Upper lobe of left lung (tissue), 6 donors: ENCODE measurements around the gene NFE2L1. TPM values are rescaled to one million over a fixed set of nuclear protein-coding genes. Genes with fewer than 3 reads are reported as not detected.
A peak's percentile ranks its signal among the peaks of the same experiment; 100 is the strongest.

Experiments
- ATAC-seq, 2 donors: fragments of 200-7000 bp; cut with Tn5 transposase; one replicate each; pipeline ENCODE4 v1.9.1; 2022; ENCODE audit warnings: mild to moderate bottlenecking in 2 of 2, moderate library complexity in 2 of 2; ENCODE audit not compliant: low FRiP score in 2 of 2
- DNase-seq, 2 donors: peaks; one replicate each; pipeline ENCODE4 v3.0.0-alpha.2; 2019 to 2020
- H3K27ac ChIP-seq, 4 donors: fragments of 200-600 bp; sonication (generic); one replicate each; pipeline ENCODE4 v1.5.1; 2016 to 2019
- H3K27me3 ChIP-seq, 4 donors: fragments of 200-600 bp; sonication (generic); one replicate each; pipeline ENCODE4 v1.5.1; 2017 to 2019
- H3K36me3 ChIP-seq, 4 donors: fragments of 200-600 bp; sonication (generic); one replicate each; pipeline ENCODE4 v1.5.1; 2016 to 2019
- H3K4me1 ChIP-seq, 4 donors: fragments of 200-600 bp; sonication (generic); one replicate each; pipeline ENCODE4 v1.5.1; 2018 to 2019
- H3K4me3 ChIP-seq, 4 donors: fragments of 200-600 bp; sonication (generic); one replicate each; pipeline ENCODE4 v1.5.1; 2017 to 2019; ENCODE audit warnings: mild to moderate bottlenecking in 2 of 4, moderate library complexity in 1 of 4
- H3K9me3 ChIP-seq, 4 donors: fragments of 200-600 bp; sonication (generic); one replicate each; pipeline ENCODE4 v1.5.1; 2018 to 2019
- CTCF ChIP-seq, 6 experiments: fragments of 450-650 bp in 4 of 6; fragments of 200-600 bp in 2 of 6; sonication (generic) in 2 of 6; IDR thresholded peaks; one replicate each; pipeline ENCODE4 v1.5.1; 2016 to 2019; ENCODE audit warnings: antibody characterized with exemption in 6 of 6
- EP300 ChIP-seq, 4 donors: sonication (generic); formaldehyde crosslinking; IDR thresholded peaks; one replicate each; pipeline ENCODE4 v1.5.1; 2017; ENCODE audit warnings: antibody characterized with exemption in 4 of 4, control low read depth in 2 of 4
- POLR2A ChIP-seq, 4 donors: fragments of 450-650 bp; IDR thresholded peaks; one replicate each; pipeline ENCODE4 v1.5.1; 2016 to 2017; ENCODE audit warnings: antibody characterized with exemption in 4 of 4, mild to moderate bottlenecking in 2 of 4
- POLR2AphosphoS5 ChIP-seq, 2 donors: sonication (generic); formaldehyde crosslinking; IDR thresholded peaks; one replicate each; pipeline ENCODE4 v1.5.1; 2017; ENCODE audit warnings: antibody characterized with exemption in 2 of 2
- WGBS, 2 donors: methylation state at CpG; one replicate each; pipeline ENCODE4 v1.1.5; 2017 to 2018; 5-methylcytosine and 5-hydroxymethylcytosine counted together
- total RNA-seq, 6 donors: library from RNA; depleted of rRNA in 4 of 6; stranded (reverse); fragments of >200 nt in 4 of 6; gene quantifications; one replicate each; pipeline versions ENCODE4 v1.1.0 to v1.2.1, GENCODE V29; 2016 to 2021
- donor health status: DM: no; HTN: no; CAD: no; lungs with moderate emphysema.
- donor health status: DM: no; HTN: yes; CAD: no; lungs with severe emphysema.

Gene NFE2L1
- total RNA-seq, 6 donors from 2014 or later: 105 to 203 (median 148) TPM

DNA sequence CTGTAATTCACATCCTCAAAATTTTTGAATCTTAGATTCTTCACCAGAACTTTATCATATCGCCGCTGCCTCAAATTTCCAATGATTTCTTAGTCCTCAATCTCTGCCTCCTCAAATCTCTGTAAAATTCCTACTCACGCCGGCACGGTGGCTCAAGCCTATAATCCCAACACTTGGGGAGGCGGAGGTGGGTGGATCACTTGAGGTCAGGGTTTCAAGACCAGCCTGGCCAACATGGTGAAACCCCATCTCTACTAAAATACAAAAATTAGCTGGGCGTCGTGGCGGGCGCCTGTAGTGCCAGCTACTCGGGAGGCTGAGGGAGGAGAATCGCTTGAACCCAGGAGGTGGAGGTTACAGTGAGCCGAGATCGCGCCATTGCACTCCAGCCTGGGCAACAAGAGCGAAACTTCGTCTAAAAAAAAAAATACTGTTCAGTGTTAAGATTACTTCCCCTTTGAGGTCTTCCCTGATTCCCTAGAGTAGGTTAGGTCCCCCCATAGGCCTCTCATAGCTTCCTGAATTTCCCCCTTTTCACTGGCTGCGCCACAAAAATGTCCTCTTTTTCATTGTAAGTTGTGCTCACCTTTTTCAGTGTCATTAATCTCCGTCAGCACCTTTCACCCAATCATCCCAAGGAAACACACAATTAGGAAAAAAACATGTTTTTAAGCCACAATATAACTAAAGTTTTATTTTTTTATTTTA, 54.0 kb downstream of the NFE2L1 start:
- Histone ChIP-seq H3K27me3 (no peaks in the 10 kb centered on the region), H3K36me3 (no peaks in the 10 kb centered on the region), H3K4me1 (peaks cover 11 to 25% (median 14%) of the 10 kb centered on the region in 4 donors), H3K4me3 (peak overlapping the region in 3 of 4 donors; percentile 67 to 84 (median 77)), H3K9me3 (no peaks in the 10 kb centered on the region), H3K27ac (peak overlapping the region in 3 of 4 donors; percentile 21 to 96 (median 61))
- WGBS, 2 donors: 73 to 74% methylated on average over 19 of the region's 19 CpGs
- TF ChIP-seq POLR2AphosphoS5 (IDR thresholded peaks at IDR 0.05) (no peak), CTCF (IDR thresholded peaks at IDR 0.05) (no peak), POLR2A (IDR thresholded peaks at IDR 0.05) (no peak), EP300 (IDR thresholded peaks at IDR 0.05) (no peak)
- DNase-seq (no peak), ATAC-seq (no peak)

- Histone ChIP-seq H3K4me3 (no peak overlapping the region), H3K27me3 (no peaks in the 10 kb centered on the region), H3K4me1 (peaks cover 11 to 25% (median 14%) of the 10 kb centered on the region in 4 donors), H3K9me3 (no peaks in the 10 kb centered on the region), H3K36me3 (no peaks in the 10 kb centered on the region), H3K27ac (peak overlapping the region in 1 of 4 donors; percentile 61)
- TF ChIP-seq POLR2A (IDR thresholded peaks at IDR 0.05) (no peak), EP300 (IDR thresholded peaks at IDR 0.05) (no peak), CTCF (IDR thresholded peaks at IDR 0.05) (no peak), POLR2AphosphoS5 (IDR thresholded peaks at IDR 0.05) (no peak)
- no peak for ATAC-seq
- 40 to 55% methylated on average over 14 of the region's 14 CpGs for WGBS, 2 donors
- DNase-seq: no peak
These were observed 54.9 kb downstream of the NFE2L1 start for GRCh38 chr17:48102798-48103715.

- peaks cover 21 to 39% (median 25%) of the 10 kb centered on the region in 4 donors for H3K4me1 ChIP-seq
- no peaks in the 10 kb centered on the region for H3K36me3 ChIP-seq
- DNase-seq: no peak
- ATAC-seq: no peak
- WGBS, 2 donors: 83 to 85% methylated on average over 7 of the region's 7 CpGs
- H3K4me3 ChIP-seq: no peak overlapping the region
- no peak overlapping the region for H3K27ac ChIP-seq
- H3K27me3 ChIP-seq: no peaks in the 10 kb centered on the region
- no peaks in the 10 kb centered on the region for H3K9me3 ChIP-seq
- TF ChIP-seq EP300 (IDR thresholded peaks at IDR 0.05) (no peak), CTCF (IDR thresholded peaks at IDR 0.05) (no peak), POLR2A (IDR thresholded peaks at IDR 0.05) (no peak), POLR2AphosphoS5 (IDR thresholded peaks at IDR 0.05) (no peak)
These were observed 56.3 kb downstream of the NFE2L1 start for GRCh38 chr17:48104440-48104839.

DNA sequence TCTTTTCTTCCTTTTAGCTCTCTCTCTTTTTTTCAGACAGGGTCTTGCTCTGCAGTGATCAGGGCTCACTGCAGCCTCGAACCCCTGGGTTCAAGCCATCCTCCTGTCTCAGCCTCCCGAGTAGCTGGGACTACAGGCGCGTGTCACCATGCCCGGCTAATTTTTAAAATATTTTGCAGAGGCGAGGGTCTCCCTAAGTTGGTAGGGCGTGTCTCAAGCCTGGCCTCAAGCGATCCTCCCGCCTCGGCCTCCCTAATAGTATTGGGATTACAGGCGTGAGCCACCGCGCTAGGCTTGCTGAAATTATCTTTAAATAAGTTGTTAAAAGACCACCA, 58.6 kb downstream of the NFE2L1 start:
- TF ChIP-seq EP300 (IDR thresholded peaks at IDR 0.05): no peak
- no peak for TF ChIP-seq POLR2A (IDR thresholded peaks at IDR 0.05)
- no peak for TF ChIP-seq POLR2AphosphoS5 (IDR thresholded peaks at IDR 0.05)
- no peak for TF ChIP-seq CTCF (IDR thresholded peaks at IDR 0.05)
- 50% methylated on average over 13 of the region's 13 CpGs for whole genome bisulfite sequencing, 2 donors
- Histone ChIP-seq H3K4me1 (peaks cover 22 to 37% (median 26%) of the 10 kb centered on the region in 4 donors), H3K27ac (peak overlapping the region; percentile 89 to 98 (median 92)), H3K27me3 (no peaks in the 10 kb centered on the region), H3K9me3 (no peaks in the 10 kb centered on the region), H3K36me3 (no peaks in the 10 kb centered on the region), H3K4me3 (peak overlapping the region; percentile 63 to 84 (median 72))
- no peak for ATAC-seq
- DNase-seq: no peak
